Transverse colon (tissue), 4 donors: ENCODE measurements around the gene HAT1. TPM values are rescaled to one million over a fixed set of nuclear protein-coding genes. Genes with fewer than 3 reads are reported as not detected.

Experiments used
- DNase-seq: peaks from one replicate; pipeline ENCODE4 v3.0.0-alpha.2; 2019
- H3K27ac ChIP-seq, 4 donors: fragments of 200-600 bp; sonication (generic); 2 replicates each; pipeline ENCODE4 v1.5.1; 2016 to 2018; ENCODE audit warnings: inconsistent platforms in 4 of 4
- H3K27me3 ChIP-seq: fragments of 200-600 bp; sonication (generic); 2 replicates; pipeline ENCODE4 v1.5.1; 2017; ENCODE audit warnings: inconsistent platforms
- H3K36me3 ChIP-seq, 4 donors: fragments of 200-600 bp; sonication (generic); 2 replicates each; pipeline ENCODE4 v1.5.1; 2017 to 2019; ENCODE audit warnings: inconsistent platforms in 4 of 4
- H3K4me1 ChIP-seq, 4 donors: fragments of 200-600 bp; sonication (generic); 2 replicates each; pipeline ENCODE4 v1.5.1; 2017 to 2020; ENCODE audit warnings: inconsistent platforms in 4 of 4
- H3K4me3 ChIP-seq, 4 donors: fragments of 200-600 bp; sonication (generic); 1 replicate in 1 of 4; 2 replicates in 3 of 4; pipeline versions ENCODE4 v1.5.1 to v1.6.1; 2017 to 2019; ENCODE audit warnings: inconsistent platforms in 4 of 4
- H3K9me3 ChIP-seq, 2 donors: fragments of 200-600 bp; sonication (generic); 2 replicates each; pipeline ENCODE4 v1.5.1; 2017 to 2019; ENCODE audit warnings: inconsistent platforms in 2 of 2
- EP300 ChIP-seq: sonication (generic); formaldehyde crosslinking; IDR thresholded peaks from one replicate; pipeline ENCODE4 v1.6.1; 2017; ENCODE audit warnings: antibody characterized with exemption, low read depth
- POLR2A ChIP-seq: fragments of 450-650 bp; IDR thresholded peaks from one replicate; pipeline ENCODE4 v1.6.1; 2016; ENCODE audit warnings: antibody characterized with exemption, mild to moderate bottlenecking, moderate library complexity
- POLR2AphosphoS5 ChIP-seq, 3 donors: sonication (generic); formaldehyde crosslinking; IDR thresholded peaks; one replicate each; pipeline ENCODE4 v1.6.1; 2016; ENCODE audit warnings: antibody characterized with exemption in 3 of 3
- WGBS, 2 donors: methylation state at CpG; one replicate each; pipeline ENCODE4 v1.1.5; 2018; ENCODE audit warnings: low coverage in 1 of 2; 5-methylcytosine and 5-hydroxymethylcytosine counted together
- in situ Hi-C, 4 donors: fragments of 200-750 bp; cut with MboI; loops; one replicate each; pipeline versions ENCODE4 v1.15.0 to v1.15.1; 2017; ENCODE audit warnings: low sequenced_read_pairs in 3 of 4, low pct_ligation_motif_present in 1 of 4, low pct_unique_long_range_greater_than_20kb in 1 of 4
- intact Hi-C: fragments of 100-400 bp; cut with DNase I; formaldehyde crosslinking; loops from one replicate; pipeline ENCODE4 v1.15.1; 2023; ENCODE audit warnings: low total_unique reads
- total RNA-seq, 4 donors: library from RNA; depleted of rRNA; stranded (reverse); fragments of >200 nt; gene quantifications; one replicate each; pipeline ENCODE4 v1.1.0, GENCODE V29; 2016
- TF ChIP-seq, protein P1 (sequence below), 5 experiments: fragments of 200-600 bp in 3 of 5; fragments of 450-650 bp in 2 of 5; sonication (generic) in 3 of 5; IDR thresholded peaks; 1 replicate in 2 of 5; 2 replicates in 3 of 5; pipeline ENCODE4 v1.5.1; 2016 to 2017; ENCODE audit warnings: antibody characterized with exemption in 5 of 5, inconsistent platforms in 3 of 5, mild to moderate bottlenecking in 2 of 5, moderate library complexity in 1 of 5

HAT1 gene
- total RNA-seq, 4 donors from 2014 or later, result 4.2 to 19.4 (median 12.0) TPM

DNA sequence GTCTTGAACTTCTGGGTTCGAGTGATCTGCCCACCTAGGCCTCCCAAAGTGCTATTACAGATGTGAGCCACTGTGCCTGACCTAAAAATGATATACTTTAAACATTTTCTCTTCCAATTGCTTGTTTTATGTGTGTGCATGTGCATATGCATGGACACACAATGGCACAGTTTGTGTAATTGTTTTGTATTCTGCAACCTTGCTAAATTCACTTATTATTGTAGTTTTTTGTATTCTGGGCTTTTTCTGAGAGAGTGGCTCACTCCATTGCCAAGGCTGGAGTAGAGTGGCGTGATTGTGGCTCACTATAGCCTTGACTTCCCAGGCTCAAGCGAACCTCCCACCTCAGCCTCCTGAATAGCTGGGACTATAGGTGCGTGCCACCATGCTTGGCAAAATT lies 8.1 kb downstream of the HAT1 start:
- Histone ChIP-seq H3K4me1 (peaks cover 0 to 9% (median 0%) of the 10 kb centered on the region in 4 donors), H3K27me3 (no peaks in the 10 kb centered on the region), H3K4me3 (no peak overlapping the region), H3K36me3 (peaks cover 0 to 11% (median 1%) of the 10 kb centered on the region in 4 donors), H3K9me3 (no peaks in the 10 kb centered on the region), H3K27ac (no peak overlapping the region)
- TF ChIP-seq, protein P1, sequence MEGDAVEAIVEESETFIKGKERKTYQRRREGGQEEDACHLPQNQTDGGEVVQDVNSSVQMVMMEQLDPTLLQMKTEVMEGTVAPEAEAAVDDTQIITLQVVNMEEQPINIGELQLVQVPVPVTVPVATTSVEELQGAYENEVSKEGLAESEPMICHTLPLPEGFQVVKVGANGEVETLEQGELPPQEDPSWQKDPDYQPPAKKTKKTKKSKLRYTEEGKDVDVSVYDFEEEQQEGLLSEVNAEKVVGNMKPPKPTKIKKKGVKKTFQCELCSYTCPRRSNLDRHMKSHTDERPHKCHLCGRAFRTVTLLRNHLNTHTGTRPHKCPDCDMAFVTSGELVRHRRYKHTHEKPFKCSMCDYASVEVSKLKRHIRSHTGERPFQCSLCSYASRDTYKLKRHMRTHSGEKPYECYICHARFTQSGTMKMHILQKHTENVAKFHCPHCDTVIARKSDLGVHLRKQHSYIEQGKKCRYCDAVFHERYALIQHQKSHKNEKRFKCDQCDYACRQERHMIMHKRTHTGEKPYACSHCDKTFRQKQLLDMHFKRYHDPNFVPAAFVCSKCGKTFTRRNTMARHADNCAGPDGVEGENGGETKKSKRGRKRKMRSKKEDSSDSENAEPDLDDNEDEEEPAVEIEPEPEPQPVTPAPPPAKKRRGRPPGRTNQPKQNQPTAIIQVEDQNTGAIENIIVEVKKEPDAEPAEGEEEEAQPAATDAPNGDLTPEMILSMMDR (IDR thresholded peaks at IDR 0.05), result no peak
- TF ChIP-seq POLR2A (no peak), EP300 (no peak), POLR2AphosphoS5 (IDR thresholded peaks at IDR 0.05) (no peak)
- WGBS, 2 donors, result 94 to 100% methylated on average over 3 to 4 of the region's 4 CpGs
- in situ Hi-C loops (no loop called here), intact Hi-C loops (no loop called here)
- DNase-seq, result no peak

GRCh38 chr2:171939058-171939742 lies 16.9 kb downstream of the HAT1 start:
- Histone ChIP-seq H3K27me3 (no peaks in the 10 kb centered on the region), H3K36me3 (no peaks in the 10 kb centered on the region), H3K4me3 (no peak overlapping the region), H3K4me1 (no peaks in the 10 kb centered on the region), H3K27ac (no peak overlapping the region), H3K9me3 (no peaks in the 10 kb centered on the region)
- DNase-seq, result no peak
- WGBS, 2 donors, result 93% methylated on average over 8 to 9 of the region's 9 CpGs
- in situ Hi-C loops, result no loop called here
- intact Hi-C loops, result no loop called here
- TF ChIP-seq POLR2AphosphoS5 (IDR thresholded peaks at IDR 0.05), result no peak
- TF ChIP-seq, protein P1 (IDR thresholded peaks at IDR 0.05), result no peak
- no peak for TF ChIP-seq EP300
- TF ChIP-seq POLR2A, result no peak

DNA sequence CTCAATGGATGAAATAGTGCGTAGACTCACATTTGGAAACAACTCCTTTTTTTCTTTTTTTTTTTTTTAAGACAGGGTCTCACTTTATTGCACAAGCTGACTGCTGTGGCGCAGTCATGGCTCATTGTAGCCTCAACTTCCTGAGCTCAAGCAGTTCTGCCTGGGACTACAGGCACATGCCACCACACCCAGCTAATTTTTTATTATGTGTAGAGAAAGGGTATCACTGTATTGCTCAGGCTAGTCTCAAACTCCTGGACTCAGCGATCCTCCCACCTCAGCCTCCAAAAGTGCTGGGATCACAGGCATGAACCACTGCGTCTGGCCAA lies 17.4 kb downstream of the HAT1 start:
- H3K36me3 ChIP-seq, result no peaks in the 10 kb centered on the region
- DNase-seq, result no peak
- TF ChIP-seq POLR2A, result no peak
- no peak for TF ChIP-seq POLR2AphosphoS5 (IDR thresholded peaks at IDR 0.05)
- no peak for TF ChIP-seq EP300
- TF ChIP-seq, protein P1 (IDR thresholded peaks at IDR 0.05), result no peak
- H3K27ac ChIP-seq, result no peak overlapping the region
- intact Hi-C loops (no loop called here), in situ Hi-C loops (no loop called here)
- H3K4me1 ChIP-seq, result no peaks in the 10 kb centered on the region
- 94 to 100% methylated on average over 1 to 4 of the region's 4 CpGs for WGBS, 2 donors
- no peaks in the 10 kb centered on the region for H3K27me3 ChIP-seq
- no peaks in the 10 kb centered on the region for H3K9me3 ChIP-seq
- no peak overlapping the region for H3K4me3 ChIP-seq

DNA sequence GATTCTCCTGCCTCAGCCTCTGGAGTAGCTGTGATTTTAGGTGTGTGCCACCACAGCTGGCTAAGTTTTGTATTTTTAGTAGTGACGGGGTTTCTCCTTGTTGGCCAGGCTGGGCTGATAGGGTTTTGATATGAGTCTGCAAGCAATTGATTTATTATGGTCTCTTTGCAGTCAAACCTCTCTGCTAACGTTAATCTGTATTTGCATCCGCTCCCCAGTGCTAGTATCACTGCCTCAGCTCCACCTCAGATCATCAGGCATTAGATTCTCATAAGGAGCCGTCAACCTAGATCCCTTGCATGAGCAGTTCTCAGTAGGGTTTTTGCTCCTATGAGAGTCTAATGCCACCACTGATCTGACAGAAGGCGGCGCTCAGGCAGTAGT lies 19.0 kb downstream of the HAT1 start:
- H3K9me3 ChIP-seq, result no peaks in the 10 kb centered on the region
- WGBS, 2 donors, result 94 to 96% methylated on average over 3 to 6 of the region's 6 CpGs
- no peak for DNase-seq
- H3K4me1 ChIP-seq, result no peaks in the 10 kb centered on the region
- no peak overlapping the region for H3K4me3 ChIP-seq
- no peak for TF ChIP-seq POLR2AphosphoS5 (IDR thresholded peaks at IDR 0.05)
- no peak for TF ChIP-seq POLR2A
- TF ChIP-seq, protein P1 (IDR thresholded peaks at IDR 0.05), result no peak
- no peak for TF ChIP-seq EP300
- in situ Hi-C loops, result no loop called here
- H3K27ac ChIP-seq, result no peak overlapping the region
- no peaks in the 10 kb centered on the region for H3K36me3 ChIP-seq
- intact Hi-C loops, result no loop called here
- no peaks in the 10 kb centered on the region for H3K27me3 ChIP-seq
